ENCODE measurements around the gene FMO3. TPM values are rescaled to one million over a fixed set of nuclear protein-coding genes. Genes with fewer than 3 reads are reported as not detected.

FMO3 gene
- total RNA-seq, 1 experiment from 2014 or later: not detected

- TF ChIP-seq EZH2 (IDR thresholded peaks at IDR 0.05; ENCODE audit: low read depth) (no peak), CTCF (conservative IDR thresholded peaks at IDR 0.05) (no peak)
- Histone ChIP-seq H3K27me3 (ENCODE audit: insufficient read depth, low read depth) (no peaks in the 10 kb centered on the region), H3K4me1 (replicated peaks; ENCODE audit: insufficient read depth) (no peaks in the 10 kb centered on the region), H3K36me3 (ENCODE audit: low read depth) (no peaks in the 10 kb centered on the region), H2AFZ (no peak overlapping the region), H3K4me2 (no peak overlapping the region), H3K27ac (no peak overlapping the region), H3K9me2 (ENCODE audit: insufficient read depth) (no peaks in the 10 kb centered on the region), H3K4me3 (no peak overlapping the region), H3K79me2 (ENCODE audit: low read depth) (no peaks in the 10 kb centered on the region), H3F3A (ENCODE audit: insufficient read depth, low read depth) (no peaks in the 10 kb centered on the region), H3K9me3 (ENCODE audit: insufficient read depth, low read depth) (no peaks in the 10 kb centered on the region), H4K20me1 (ENCODE audit: insufficient read depth) (no peaks in the 10 kb centered on the region)
- DNase-seq: no peak
- BruUV-seq (replicated peaks): no TSS peak
- POLR2A ChIA-PET (ENCODE audit: unreplicated experiment): no interaction called here
- intact Hi-C loops (cut with micrococcal nuclease; ENCODE audit: unreplicated experiment): no loop called here
- CTCF ChIA-PET: no interaction called here
Observed at GRCh38 chr1:171084870-171085269, 5.8 kb upstream of the FMO3 start.

- Histone ChIP-seq H3K9me2 (ENCODE audit: insufficient read depth) (peaks cover 2% of the 10 kb centered on the region; the same call in 1 of the 2 replicates), H3K36me3 (ENCODE audit: low read depth) (no peaks in the 10 kb centered on the region), H3K4me2 (no peak overlapping the region), H3K4me3 (no peak overlapping the region), H3K27me3 (ENCODE audit: insufficient read depth, low read depth) (no peaks in the 10 kb centered on the region), H3K27ac (no peak overlapping the region), H4K20me1 (ENCODE audit: insufficient read depth) (no peaks in the 10 kb centered on the region), H3F3A (ENCODE audit: insufficient read depth, low read depth) (no peaks in the 10 kb centered on the region), H3K79me2 (ENCODE audit: low read depth) (no peaks in the 10 kb centered on the region), H2AFZ (no peak overlapping the region), H3K9me3 (ENCODE audit: insufficient read depth, low read depth) (no peaks in the 10 kb centered on the region), H3K4me1 (replicated peaks; ENCODE audit: insufficient read depth) (no peaks in the 10 kb centered on the region)
- DNase-seq: no peak
- intact Hi-C loops (cut with micrococcal nuclease; ENCODE audit: unreplicated experiment): no loop called here
- BruUV-seq (replicated peaks): no TSS peak
- ChIA-PET CTCF (no interaction called here), POLR2A (ENCODE audit: unreplicated experiment) (no interaction called here)
- TF ChIP-seq EZH2 (IDR thresholded peaks at IDR 0.05; ENCODE audit: low read depth) (no peak), CTCF (conservative IDR thresholded peaks at IDR 0.05) (no peak)
Observed at GRCh38 chr1:171087896-171088295, 2.8 kb upstream of the FMO3 start.

DNA sequence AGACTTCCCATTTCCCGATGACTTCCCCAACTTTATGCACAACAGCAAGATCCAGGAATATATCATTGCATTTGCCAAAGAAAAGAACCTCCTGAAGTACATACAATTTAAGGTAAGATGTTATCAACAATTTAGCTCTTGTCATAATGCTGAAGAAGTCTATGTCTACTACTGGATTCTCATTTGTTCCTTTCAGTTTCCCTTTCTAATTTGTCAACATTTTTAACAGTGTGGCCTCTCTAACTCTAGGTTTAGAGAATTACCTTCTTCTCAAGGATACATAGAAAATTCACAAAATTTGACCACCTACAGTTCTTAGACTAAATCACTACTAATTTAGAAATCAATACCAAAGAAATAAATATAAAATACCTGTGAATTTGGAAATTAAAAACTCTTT lies 13.2 kb downstream of the FMO3 start:
- H3K4me1 ChIP-seq (replicated peaks; ENCODE audit: insufficient read depth): no peaks in the 10 kb centered on the region
- intact Hi-C loops (cut with micrococcal nuclease; ENCODE audit: unreplicated experiment): no loop called here

More for the DNA sequence above, 13.2 kb downstream of the FMO3 start:
- no peaks in the 10 kb centered on the region; the same call in 1 of the 2 replicates for H3K9me3 ChIP-seq (ENCODE audit: insufficient read depth, low read depth)
- no peaks in the 10 kb centered on the region for H3K9me2 ChIP-seq (ENCODE audit: insufficient read depth)
- H3K4me2 ChIP-seq: no peak overlapping the region
- no peaks in the 10 kb centered on the region for H3K36me3 ChIP-seq (ENCODE audit: low read depth)
- H4K20me1 ChIP-seq (ENCODE audit: insufficient read depth): no peaks in the 10 kb centered on the region
- ChIA-PET POLR2A (ENCODE audit: unreplicated experiment) (no interaction called here), CTCF (no interaction called here)
- no peaks in the 10 kb centered on the region for H3F3A ChIP-seq (ENCODE audit: insufficient read depth, low read depth)
- H3K27me3 ChIP-seq (ENCODE audit: insufficient read depth, low read depth): 0 out of 2 replicates have a peak, but pooled peaks cover 3% of the 10 kb centered on the region
- no peak overlapping the region for H2AFZ ChIP-seq
- no peaks in the 10 kb centered on the region for H3K79me2 ChIP-seq (ENCODE audit: low read depth)
- no peak for DNase-seq
- no peak overlapping the region for H3K27ac ChIP-seq
- no peak overlapping the region for H3K4me3 ChIP-seq
- no peak for TF ChIP-seq CTCF (conservative IDR thresholded peaks at IDR 0.05)
- no TSS peak for BruUV-seq (replicated peaks)
